AG20443 (cell line): ENCODE measurements around the gene FAM107B.

Experiments
- DNase-seq: peaks from one replicate; pipeline ENCODE4 v3.0.0; 2012; ENCODE audit warnings: low spot score, mixed read lengths

Gene FAM107B

DNA sequence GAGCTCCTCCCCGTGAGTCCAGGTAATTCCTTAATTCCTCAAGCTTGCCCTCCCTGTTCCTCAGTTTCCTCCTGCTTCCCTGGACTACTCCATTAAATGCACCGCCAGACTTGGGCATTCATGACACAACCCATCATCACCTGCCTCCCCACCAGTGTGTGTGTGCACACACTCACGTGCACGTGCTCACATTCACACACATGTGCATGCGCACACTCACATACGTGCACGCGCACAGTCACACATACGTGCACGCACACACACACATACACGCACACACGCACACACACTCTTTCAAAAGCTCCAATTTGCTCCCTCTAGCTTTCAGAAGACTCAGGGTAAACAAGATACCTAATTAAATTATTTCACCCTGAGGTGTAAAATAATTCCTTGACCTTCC, 216.7 kb downstream of the FAM107B start:
- no peak for DNase-seq

DNA sequence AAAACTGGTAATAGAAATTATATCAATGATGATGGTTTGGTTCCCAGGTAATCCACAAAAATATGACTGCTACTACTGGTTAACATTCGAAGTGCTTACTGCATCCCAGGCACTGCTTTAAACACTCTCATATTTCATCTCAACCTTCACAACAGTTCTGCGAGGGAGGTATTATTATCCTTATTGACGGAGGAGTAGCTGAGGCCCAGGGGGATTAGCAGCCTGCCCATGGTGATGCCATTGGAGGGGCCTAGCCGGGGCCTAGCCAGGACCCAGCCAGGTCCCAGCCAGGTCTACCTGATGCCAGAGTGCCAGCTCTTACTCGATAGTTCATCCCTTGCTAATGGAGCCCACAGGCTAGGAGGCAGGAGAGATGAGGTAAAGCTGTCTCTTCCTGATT, 217.1 kb downstream of the FAM107B start:
- no peak for DNase-seq

DNA sequence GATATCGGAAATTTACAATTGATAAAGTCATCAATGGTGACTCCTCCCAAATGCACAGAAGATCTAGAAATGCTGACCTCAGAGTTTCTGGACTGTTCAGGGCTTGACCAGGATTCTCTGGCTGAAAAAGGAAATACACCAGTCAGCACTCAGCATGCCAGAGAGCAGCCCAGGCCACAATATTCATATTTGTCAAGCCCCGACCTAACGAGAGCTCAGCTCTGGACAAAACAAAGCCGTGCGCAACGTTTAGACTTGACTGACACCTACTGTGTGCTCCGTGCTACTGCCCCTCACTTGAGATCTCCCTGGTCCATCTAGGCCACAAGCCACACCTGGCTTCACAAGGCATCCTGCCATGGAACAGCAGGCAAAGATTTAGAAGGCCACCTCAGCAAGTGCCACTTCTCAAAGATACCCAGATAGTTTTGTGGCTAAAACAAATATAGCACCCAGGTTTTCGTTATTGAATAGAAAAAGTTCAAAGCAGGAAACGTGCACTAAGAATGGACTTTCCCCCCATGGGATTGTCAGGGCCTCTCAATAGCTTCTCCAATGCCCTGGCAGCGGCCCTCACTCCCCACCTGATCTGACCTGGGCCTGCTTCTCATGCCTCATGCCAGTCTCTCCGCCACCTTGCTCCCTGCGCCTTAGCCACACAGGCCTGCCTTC, 218.3 kb downstream of the FAM107B start:
- no peak for DNase-seq

DNA sequence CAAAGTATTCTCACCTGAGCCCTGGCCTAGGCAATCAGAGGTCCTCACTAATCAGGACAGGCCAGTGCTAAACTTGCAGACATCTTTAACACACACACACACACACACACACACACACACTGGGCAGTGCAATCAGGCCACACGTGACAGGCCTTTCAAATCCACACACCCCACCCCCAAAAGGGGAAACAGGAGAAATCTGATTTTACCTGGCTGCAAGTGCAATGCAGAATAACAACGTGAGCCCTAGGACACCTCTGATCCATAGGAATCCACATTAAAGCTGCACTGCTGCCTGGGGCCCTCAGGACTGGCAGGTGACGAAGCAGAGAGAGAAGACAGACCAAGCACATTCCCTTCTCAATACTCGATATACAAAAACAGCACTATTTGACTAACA, 218.9 kb downstream of the FAM107B start:
- no peak for DNase-seq

DNA sequence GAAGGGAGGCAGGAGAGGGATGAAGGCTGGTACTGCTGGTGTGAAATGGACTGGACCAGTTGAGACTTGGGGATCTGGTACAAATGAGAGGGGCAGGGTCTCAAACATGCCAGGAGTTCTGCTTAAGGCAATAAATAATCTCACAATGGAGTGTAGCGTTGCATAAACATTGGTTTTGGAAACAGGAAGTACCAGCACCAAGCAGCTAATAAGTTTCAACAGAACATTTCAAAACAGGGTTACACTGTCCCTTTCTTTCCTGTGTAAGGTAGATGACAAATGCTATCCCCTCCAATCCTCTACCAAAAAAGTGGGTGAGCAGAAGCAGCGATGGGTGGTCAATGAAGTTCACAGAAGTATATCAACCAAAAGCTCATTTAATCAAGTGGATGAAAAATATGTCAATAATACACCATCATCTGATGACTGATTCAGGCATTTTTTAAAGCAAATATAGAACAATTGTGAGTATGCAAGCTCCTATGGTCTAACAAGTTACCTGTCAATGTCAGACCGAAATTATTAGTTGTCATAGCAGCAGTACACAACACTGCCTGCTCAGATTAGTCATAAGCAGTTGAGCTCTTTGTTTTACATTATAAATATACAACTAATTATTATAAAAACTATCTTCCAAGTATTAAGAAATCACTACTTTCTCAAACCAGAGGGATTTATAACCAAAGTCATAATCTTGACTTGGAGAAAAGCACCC, 220.0 kb downstream of the FAM107B start:
- no peak for DNase-seq

DNA sequence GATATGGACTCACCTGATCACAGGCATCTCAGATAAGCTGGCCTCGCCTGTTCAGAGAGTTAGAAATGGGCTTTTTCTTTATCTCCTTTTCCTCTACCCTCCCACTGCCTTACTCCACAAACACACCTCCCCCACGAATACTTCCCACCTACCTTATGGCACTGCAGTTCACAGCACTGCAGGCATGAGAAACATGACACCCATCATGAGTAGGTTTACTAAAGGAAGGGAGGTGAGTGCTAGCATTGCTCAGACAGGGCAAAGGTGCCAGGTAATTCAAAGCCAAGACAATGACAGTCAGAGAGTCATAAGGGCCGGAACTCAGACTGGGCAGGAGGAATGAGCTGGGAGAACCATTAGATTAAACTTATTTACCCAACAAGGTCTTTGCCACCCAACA, 220.6 kb downstream of the FAM107B start:
- DNase-seq, result no peak

DNA sequence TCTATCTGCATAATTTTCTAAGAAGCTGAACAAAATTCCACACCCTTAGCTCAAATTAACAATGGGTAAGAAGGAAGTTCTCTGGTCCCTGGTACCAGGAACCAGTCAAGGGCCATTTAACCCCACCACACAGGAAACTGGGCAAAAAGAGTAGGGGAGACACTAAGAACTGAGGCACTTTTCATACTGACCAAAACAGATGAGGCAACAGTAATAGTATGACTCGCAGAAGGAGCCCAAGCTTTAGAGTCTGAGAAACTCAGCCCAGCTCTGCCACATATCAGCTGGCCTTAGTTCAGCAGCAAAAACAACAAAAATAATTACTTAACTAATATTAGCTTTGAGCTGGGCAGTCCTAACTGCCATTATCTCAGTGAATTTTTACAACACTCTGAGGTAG, 221.2 kb downstream of the FAM107B start:
- DNase-seq, result peak; percentile 82

DNA sequence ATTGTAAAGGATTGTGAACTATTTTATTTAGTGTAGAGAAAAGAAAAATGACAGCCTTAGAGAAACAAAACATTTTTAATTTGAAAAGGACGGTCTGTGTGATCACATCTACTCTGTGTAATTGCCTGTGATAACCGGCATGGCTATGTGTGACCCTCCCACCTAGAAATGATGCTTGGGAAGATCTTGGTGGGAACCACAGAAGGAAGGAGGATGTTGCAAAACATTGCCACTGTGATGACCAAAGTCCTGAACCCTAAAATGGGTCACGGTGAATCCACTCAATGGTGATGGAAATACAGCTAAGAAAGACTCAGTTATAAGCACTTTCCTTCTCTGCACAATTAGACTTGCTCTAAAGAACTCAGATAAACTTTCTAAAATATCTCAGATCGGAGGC, 222.7 kb downstream of the FAM107B start:
- no peak for DNase-seq

DNA sequence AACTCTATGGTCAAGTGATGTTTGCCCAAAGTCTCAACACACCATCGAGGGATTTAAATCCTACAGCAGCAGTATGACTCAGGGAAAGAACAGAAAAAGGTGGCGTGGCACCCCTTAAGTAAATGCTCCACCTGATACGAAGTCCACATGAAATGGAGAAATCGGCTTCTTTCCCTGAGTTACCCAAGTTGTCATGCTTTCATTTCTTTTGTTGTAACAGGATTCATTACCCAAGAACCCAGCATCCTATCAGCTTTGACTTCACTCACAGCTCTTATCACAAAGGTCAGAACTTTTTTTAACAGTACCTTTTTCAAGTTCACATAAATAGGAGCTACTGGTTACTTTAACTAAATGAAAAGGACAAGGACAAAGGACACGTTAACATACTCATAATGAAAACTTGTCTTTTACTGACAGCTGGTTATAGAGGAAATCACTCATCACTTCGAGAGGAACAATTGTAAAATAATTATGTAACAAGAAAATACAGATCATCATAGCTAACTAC, 224.2 kb downstream of the FAM107B start:
- DNase-seq, result no peak

DNA sequence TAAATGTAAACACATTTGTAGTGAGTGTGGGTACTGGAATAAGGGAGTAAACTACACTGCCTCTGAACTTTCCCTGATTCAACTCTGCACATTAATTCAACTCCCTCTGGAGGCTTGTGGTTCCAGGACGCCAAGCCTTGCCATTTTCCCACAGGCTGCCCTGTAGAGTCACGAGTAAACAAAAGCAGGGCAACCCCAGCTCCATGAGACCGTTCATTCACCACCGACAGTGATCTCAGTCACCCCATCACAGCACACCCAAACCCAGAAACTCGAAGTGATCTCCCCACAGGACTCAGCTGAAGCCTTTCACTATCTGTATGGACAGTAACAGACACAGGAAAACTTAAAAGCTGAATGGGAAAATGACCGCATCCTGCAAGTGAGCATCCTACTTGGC, 225.2 kb downstream of the FAM107B start:
- no peak for DNase-seq

DNA sequence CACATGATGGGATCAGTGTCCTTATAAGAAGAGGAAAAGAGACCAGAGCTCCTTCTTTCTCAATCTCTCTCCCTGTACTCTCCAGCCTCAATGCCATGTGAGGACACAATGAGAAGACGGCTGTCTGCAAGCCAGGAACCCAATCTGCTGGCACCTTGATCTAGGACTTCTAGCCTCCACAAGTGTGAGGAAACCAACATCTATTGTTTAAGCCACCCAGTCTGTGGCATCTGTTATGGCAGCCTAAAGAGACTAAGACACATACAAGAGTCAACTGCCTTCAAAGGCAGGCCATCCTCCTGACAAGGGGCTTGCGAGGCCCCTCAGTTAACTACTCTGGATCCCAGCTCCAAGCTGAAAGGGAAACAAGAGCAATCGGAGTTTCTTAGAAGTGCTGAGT, 225.7 kb downstream of the FAM107B start:
- no peak for DNase-seq

DNA sequence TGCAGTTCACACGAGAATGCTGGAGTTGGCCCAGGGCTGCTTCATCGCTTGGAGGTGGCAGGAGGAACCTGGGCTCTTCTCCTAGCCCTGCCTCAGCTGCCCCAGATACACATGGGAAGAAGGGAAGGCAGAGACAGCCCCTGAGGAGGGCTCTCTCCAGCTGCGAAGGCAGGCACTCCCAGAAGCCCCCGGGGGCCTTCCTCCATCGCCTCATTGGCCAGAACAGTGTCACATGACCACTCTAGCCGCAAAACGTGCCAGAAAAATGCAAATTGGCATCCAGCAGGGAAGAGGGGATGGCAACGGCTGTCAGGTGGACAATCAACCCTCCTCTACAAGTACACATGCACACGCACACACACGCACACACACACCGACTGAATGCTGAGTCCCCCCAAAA, 226.2 kb downstream of the FAM107B start:
- DNase-seq, result no peak

DNA sequence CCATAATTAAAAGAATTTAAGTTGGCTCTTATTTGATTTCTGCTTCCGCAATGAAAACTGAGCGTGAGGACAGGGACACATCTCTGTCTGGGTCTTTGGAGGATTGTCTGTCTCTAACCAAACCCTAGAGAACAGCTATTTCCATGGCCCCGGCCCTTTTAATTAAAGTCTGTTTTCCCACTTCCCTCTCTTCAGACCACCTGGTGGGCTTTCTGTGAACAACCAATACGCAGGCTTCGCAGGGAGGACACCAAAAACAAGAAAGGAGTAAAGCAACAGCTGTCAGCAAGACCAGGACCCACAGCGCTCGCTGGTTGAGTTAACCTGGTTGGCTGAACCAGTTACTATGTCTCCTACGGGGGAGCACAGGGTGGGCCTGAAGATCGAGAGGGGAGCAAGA, 226.9 kb downstream of the FAM107B start:
- no peak for DNase-seq

DNA sequence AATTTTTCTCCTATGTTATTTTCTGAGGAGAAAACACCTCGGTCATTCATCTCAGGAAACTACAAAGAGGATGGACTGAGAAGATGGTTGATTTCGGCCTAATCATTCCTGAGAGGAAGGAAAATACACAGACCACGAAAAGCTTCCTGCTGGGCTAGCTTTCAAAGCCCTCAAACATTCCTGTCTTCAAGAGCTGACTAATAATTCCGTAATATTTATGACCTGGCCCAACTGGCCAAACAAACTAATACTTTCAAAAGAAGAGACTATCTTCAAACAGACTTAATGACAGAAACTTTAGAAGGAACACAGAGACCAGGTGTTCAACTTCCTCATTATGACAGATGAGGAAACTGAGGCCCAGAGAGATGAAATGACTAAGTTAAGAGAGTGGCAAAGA, 228.9 kb downstream of the FAM107B start:
- peak; percentile 61 for DNase-seq

DNA sequence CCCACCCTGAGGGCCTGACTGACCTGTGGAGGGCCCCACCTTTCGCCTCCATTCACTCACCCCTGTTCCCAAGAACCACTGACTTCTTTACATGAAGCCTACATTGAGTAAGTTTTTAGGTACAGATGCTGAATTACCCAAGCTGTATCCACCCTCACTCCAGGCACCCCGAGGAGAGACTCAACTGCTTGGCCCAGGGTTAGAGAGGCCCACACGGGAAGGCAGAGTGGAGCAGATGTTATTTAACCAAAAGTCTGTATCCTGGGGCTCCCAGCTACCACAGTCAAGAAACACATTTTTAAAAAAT, 230.8 kb downstream of the FAM107B start:
- no peak for DNase-seq

DNA sequence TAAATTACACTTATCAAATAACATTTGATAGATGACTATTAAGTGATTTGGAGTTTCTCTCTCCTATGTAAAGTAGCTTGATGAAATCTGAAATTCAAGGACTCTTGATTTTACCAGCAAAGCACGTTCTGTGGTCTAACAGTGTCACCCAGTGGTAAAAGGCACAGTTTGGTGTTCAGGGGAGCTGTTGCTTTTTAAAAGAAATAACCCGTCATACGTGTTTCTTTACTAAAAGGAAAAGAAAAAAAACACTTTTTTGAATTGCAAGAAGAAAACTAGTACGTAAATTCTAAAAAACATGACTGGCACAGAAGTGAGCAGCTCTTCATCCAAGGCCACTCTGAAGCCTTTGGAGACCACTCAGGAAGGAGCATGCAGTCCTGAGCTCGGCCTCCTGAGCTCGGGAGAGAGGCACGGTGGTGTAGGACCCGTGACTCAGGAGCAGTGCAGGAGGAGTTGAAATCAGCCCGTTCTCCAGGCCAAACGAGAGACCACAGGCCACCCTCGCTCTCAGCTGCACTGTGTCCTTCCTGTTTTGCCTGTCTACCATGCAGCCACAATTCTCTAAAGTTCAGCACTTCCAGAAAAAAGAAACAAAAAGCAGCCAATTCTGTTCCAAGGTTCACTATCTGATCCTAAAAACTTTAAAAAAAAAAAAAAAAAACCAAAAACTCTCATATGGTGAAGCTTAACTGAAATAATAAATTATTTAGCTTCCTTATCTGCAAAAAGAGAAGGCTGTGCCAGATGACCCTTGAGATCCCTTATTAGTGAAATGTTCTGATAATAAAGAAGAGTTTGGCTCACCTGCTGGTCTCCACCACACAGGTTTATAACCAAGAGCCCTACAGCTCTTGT, 231.4 kb downstream of the FAM107B start:
- peak; percentile 21 for DNase-seq

DNA sequence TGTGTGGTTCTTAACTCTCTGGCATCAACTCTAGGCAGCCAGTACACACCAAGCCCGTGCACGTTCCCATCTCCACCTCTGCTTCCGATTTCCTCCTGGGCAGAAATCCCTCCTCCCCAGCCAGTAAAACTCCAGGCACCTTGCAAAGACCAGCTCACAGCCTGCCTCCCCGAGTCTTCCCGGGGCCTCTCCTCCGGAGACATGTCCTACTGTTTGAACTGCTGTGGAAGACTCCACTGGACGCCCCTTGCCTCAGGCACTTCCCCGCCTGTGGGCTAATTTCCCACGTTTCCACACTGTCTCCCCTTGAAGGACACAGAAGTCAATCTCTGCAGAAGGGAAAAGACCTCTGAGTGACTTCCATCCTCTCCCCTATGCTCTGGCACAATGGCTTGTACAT, 233.3 kb downstream of the FAM107B start:
- no peak for DNase-seq

DNA sequence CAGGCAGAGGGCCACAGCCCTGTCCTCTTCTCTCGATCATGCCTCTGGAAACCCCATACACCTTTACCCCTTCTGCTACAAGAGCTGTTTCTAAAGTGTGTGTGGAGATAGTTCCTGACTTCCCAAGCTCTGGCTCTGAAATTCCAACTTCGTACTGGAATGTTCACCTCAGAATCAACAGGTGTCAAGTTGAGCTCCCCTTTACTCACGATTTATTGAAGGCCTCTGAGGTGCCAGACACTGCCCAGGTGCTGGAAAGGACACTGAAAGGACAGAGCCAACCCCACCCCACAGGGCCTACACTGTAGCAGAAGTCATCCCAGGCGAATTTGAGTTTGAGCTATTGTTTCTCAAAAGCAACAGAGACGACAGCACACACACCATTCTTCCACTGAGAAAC, 234.1 kb downstream of the FAM107B start:
- DNase-seq, result no peak

DNA sequence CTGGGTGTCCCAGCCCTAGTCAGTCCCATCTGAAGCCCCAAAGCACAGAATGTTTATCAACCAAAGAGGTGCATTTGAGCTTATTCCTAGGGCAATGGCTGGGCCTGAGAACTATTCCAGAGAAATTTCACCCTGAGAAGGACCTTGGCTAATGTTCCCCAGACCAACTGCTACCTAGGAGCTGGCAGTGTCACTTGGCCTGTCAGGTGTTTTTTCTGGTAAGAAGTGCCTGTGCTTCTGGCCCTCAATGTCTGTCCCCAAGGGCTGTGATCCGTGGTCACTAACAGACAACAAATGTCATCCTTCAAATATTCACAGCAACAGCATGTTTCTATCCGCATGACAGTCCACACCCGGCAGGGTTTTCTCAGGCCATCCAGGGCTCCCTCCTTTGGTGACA, 234.6 kb downstream of the FAM107B start:
- no peak for DNase-seq

DNA sequence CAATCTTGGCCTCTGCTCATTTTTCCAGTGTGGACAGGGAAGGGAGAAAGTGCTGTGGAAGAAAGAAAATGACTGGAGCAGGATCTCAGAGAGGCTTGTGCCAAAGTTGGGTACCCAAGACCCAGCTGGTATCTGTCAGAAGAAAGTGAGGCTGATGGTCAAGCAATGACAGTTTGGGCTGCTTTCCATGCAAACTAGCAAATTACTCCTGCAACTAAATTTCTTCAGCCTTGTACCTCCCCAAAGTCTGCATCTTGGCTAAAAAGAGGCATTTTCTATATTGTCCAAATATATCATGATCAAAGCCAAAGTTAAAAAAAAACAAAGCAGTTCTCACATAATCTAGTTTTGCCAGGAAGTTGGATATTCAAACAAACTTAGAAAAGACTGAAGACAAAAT, 235.5 kb downstream of the FAM107B start:
- DNase-seq, result no peak

DNA sequence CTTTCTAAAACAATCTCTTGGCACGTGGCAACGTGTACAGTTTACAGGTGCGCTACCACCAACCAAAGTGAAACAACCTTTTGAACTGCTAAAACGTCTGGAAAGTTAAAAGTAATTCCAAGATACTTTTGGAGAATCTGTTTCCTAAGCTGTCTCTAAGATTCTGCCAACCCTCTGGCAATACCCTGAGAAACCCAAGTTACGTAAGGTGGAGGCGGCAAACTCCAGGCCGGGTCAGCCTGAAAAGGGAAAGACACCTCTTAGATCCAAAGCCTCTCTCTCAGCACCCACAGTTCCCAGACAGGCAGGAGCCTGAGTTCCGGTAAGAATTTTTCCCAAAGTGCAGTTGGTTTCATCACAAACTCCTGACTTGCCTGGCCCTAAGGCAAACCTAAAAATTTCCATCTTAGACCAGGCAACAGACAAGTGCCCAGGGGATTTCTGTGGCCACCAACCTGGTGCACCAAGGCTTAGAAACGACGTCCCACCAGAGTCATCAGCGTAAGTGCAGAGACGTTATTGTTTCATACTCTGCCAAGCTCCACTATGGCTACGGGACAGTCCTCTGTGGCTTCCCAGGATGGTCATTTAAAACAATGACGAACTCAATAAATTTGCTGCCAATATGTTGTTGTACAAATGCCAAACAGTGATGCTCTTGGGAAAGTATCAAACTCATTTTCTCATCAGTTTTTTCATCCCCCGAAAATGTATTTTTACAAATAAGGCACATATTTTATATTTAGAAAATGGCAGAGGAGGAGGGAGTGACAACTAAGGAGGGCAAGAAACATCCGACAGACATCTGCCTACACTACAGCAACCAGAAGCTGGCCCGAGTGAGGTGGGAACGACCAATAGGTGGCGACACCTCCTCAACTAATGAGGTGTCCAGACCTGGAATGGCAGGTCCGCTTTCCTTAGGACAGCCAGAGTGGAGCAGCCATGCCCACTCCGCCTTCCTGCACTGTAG, 238.2 kb downstream of the FAM107B start:
- DNase-seq, result peak; percentile 76
